ENCODE measurements around the gene SZT2. TPM values are rescaled to one million over a fixed set of nuclear protein-coding genes. Genes with fewer than 3 reads are reported as not detected.

The SZT2 gene
- total RNA-seq, 3 donors from 2014 or later, result 29.1 to 49.2 (median 44.3) TPM

GRCh38 chr1:43425045-43425444 lies 35.3 kb downstream of the SZT2 start:
- H3K27ac ChIP-seq, result no peak overlapping the region
- peaks cover 46% of the 10 kb centered on the region for H3K36me3 ChIP-seq
- H3K4me3 ChIP-seq, result no peak overlapping the region
- H3K27me3 ChIP-seq, result no peaks in the 10 kb centered on the region
- H3K9me3 ChIP-seq, result no peaks in the 10 kb centered on the region
- peak in 1 of 2 donors; percentile 28 for DNase-seq (ENCODE audit: low spot score in 2 of 2)
- TF ChIP-seq POLR2AphosphoS5 (IDR thresholded peaks at IDR 0.05), result no peak
- TF ChIP-seq POLR2A (IDR thresholded peaks at IDR 0.05), result no peak
- TF ChIP-seq CTCF (IDR thresholded peaks at IDR 0.05), result no peak
- no peaks in the 10 kb centered on the region for H3K4me1 ChIP-seq
- intact Hi-C loops (cut with DNase I; ENCODE audit: low total_unique reads), result no loop called here

GRCh38 chr1:43426221-43426620 lies 36.5 kb downstream of the SZT2 start:
- DNase-seq (ENCODE audit: low spot score in 2 of 2), result peak in 1 of 2 donors; percentile 46
- intact Hi-C loops (cut with DNase I; ENCODE audit: low total_unique reads), result no loop called here
- Histone ChIP-seq H3K27ac (no peak overlapping the region), H3K36me3 (peaks cover 42% of the 10 kb centered on the region), H3K4me3 (no peak overlapping the region), H3K4me1 (no peaks in the 10 kb centered on the region), H3K9me3 (no peaks in the 10 kb centered on the region), H3K27me3 (no peaks in the 10 kb centered on the region)
- no peak for TF ChIP-seq POLR2AphosphoS5 (IDR thresholded peaks at IDR 0.05)

- H3K27ac ChIP-seq, result no peak overlapping the region
- no peaks in the 10 kb centered on the region for H3K4me1 ChIP-seq
- intact Hi-C loops (cut with DNase I; ENCODE audit: low total_unique reads), result no loop called here
- H3K9me3 ChIP-seq, result no peaks in the 10 kb centered on the region
- TF ChIP-seq CTCF (IDR thresholded peaks at IDR 0.05), result no peak
- no peak for TF ChIP-seq POLR2AphosphoS5 (IDR thresholded peaks at IDR 0.05)
- DNase-seq (ENCODE audit: low spot score in 2 of 2), result peak in 1 of 2 donors; percentile 66
- no peaks in the 10 kb centered on the region for H3K27me3 ChIP-seq
- H3K36me3 ChIP-seq, result peaks cover 35% of the 10 kb centered on the region
- H3K4me3 ChIP-seq, result no peak overlapping the region
These were observed 37.8 kb downstream of the SZT2 start for GRCh38 chr1:43427524-43427923.

GRCh38 chr1:43427941-43428340 lies 38.2 kb downstream of the SZT2 start:
- DNase-seq (ENCODE audit: low spot score in 2 of 2), result no peak
- H3K27me3 ChIP-seq, result no peaks in the 10 kb centered on the region

GRCh38 chr1:43430831-43431230 lies 41.1 kb downstream of the SZT2 start:
- TF ChIP-seq CTCF (IDR thresholded peaks at IDR 0.05) (no peak), POLR2AphosphoS5 (IDR thresholded peaks at IDR 0.05) (no peak), POLR2A (IDR thresholded peaks at IDR 0.05) (no peak)
- intact Hi-C loops (cut with DNase I; ENCODE audit: low total_unique reads), result no loop called here
- Histone ChIP-seq H3K9me3 (no peaks in the 10 kb centered on the region), H3K27me3 (no peaks in the 10 kb centered on the region), H3K27ac (no peak overlapping the region), H3K36me3 (peaks cover 24% of the 10 kb centered on the region), H3K4me1 (no peaks in the 10 kb centered on the region), H3K4me3 (no peak overlapping the region)
- DNase-seq (ENCODE audit: low spot score in 2 of 2), result peak in 1 of 2 donors; percentile 34

More at GRCh38 chr1:43427941-43428340, 38.2 kb downstream of the SZT2 start:
- H3K9me3 ChIP-seq, result no peaks in the 10 kb centered on the region
- no peak overlapping the region for H3K27ac ChIP-seq
- H3K4me1 ChIP-seq, result no peaks in the 10 kb centered on the region
- no peak overlapping the region for H3K4me3 ChIP-seq
- H3K36me3 ChIP-seq, result peaks cover 35% of the 10 kb centered on the region
- TF ChIP-seq POLR2AphosphoS5 (IDR thresholded peaks at IDR 0.05), result no peak
- TF ChIP-seq POLR2A (IDR thresholded peaks at IDR 0.05), result no peak
- TF ChIP-seq CTCF (IDR thresholded peaks at IDR 0.05), result no peak
- intact Hi-C loops (cut with DNase I; ENCODE audit: low total_unique reads), result no loop called here

GRCh38 chr1:43431676-43432075 lies 42.0 kb downstream of the SZT2 start:
- no peak overlapping the region for H3K4me3 ChIP-seq
- H3K36me3 ChIP-seq, result peaks cover 16% of the 10 kb centered on the region
- intact Hi-C loops (cut with DNase I; ENCODE audit: low total_unique reads), result no loop called here
- H3K4me1 ChIP-seq, result no peaks in the 10 kb centered on the region
- H3K27ac ChIP-seq, result no peak overlapping the region
- peak in 1 of 2 donors; percentile 25 for DNase-seq (ENCODE audit: low spot score in 2 of 2)
- no peaks in the 10 kb centered on the region for H3K9me3 ChIP-seq
- TF ChIP-seq POLR2AphosphoS5 (IDR thresholded peaks at IDR 0.05), result no peak
- TF ChIP-seq CTCF (IDR thresholded peaks at IDR 0.05), result no peak
- TF ChIP-seq POLR2A (IDR thresholded peaks at IDR 0.05), result no peak
- H3K27me3 ChIP-seq, result no peaks in the 10 kb centered on the region

Measured in breast epithelium (tissue), 4 donors.